Measurements from ENCODE around the gene BCL2A1. TPM values are rescaled to one million over a fixed set of nuclear protein-coding genes. Genes with fewer than 3 reads are reported as not detected.

BCL2A1 gene
- total RNA-seq, 1 experiment from 2014 or later: not detected

- Histone ChIP-seq H3K9me3 (ENCODE audit: control insufficient read depth, low read depth, low read length) (no peaks in the 10 kb centered on the region), H2BK120ac (ENCODE audit: low read depth, low read length, poor library complexity, severe bottlenecking) (no peak overlapping the region), H4K20me1 (ENCODE audit: control insufficient read depth, insufficient read depth, insufficient read length) (no peaks in the 10 kb centered on the region), H4K91ac (ENCODE audit: insufficient read length, low read depth, low read length) (no peak overlapping the region), H2BK15ac (ENCODE audit: low read depth, low read length) (no peak overlapping the region), H2AFZ (ENCODE audit: low read length) (no peak overlapping the region), H3K56ac (ENCODE audit: insufficient read length, low read depth, low read length) (no peak overlapping the region), H4K5ac (ENCODE audit: insufficient read length, low read depth, low read length) (no peak overlapping the region), H3K9ac (ENCODE audit: extremely low read depth, insufficient read length, low read length) (no peak overlapping the region), H2BK5ac (ENCODE audit: insufficient read length, low read length) (no peak overlapping the region), H3K4me1 (ENCODE audit: insufficient read depth, low read length) (no peaks in the 10 kb centered on the region), H3K4ac (ENCODE audit: low read depth, low read length) (no peak overlapping the region), H3K14ac (ENCODE audit: insufficient read depth, low read length) (no peak overlapping the region), H2BK20ac (ENCODE audit: low read depth, low read length, poor library complexity, severe bottlenecking) (no peak overlapping the region), H2BK12ac (ENCODE audit: insufficient read length, low read depth, low read length) (no peak overlapping the region), H3K79me1 (ENCODE audit: insufficient read depth, low read depth, low read length, poor library complexity, severe bottlenecking) (no peaks in the 10 kb centered on the region), H3K27ac (ENCODE audit: insufficient read length, low read depth, low read length) (no peak overlapping the region), H2AK5ac (ENCODE audit: insufficient read length, low read length) (no peak overlapping the region), H3K23me2 (ENCODE audit: insufficient read length, low read depth, low read length, poor library complexity, severe bottlenecking) (no peaks in the 10 kb centered on the region), H3K4me2 (ENCODE audit: insufficient read depth, insufficient read length, low read length) (no peak overlapping the region), H3K27me3 (ENCODE audit: insufficient read depth, low read length) (no peaks in the 10 kb centered on the region), H3K18ac (ENCODE audit: insufficient read length, low read depth, low read length) (peak overlapping the region; percentile 0), H3K79me2 (ENCODE audit: insufficient read depth, low read length) (no peaks in the 10 kb centered on the region), H3K23ac (ENCODE audit: insufficient read length, low read depth, low read length) (no peak overlapping the region), H3T11ph (ENCODE audit: low read length) (no peak overlapping the region), H4K8ac (replicated peaks; ENCODE audit: insufficient read length, low read depth, low read length) (no peak overlapping the region)
- peaks cover 6 to 9% of the 10 kb centered on the region in 2 experiments; a peak in 3 of 4 replicates for H3K4me1 Mint-ChIP-seq
- H3K27me3 Mint-ChIP-seq (ENCODE audit: low read depth): peaks cover 2% of the 10 kb centered on the region; the same call in 1 of the 2 replicates
- TF ChIP-seq, protein P1, sequence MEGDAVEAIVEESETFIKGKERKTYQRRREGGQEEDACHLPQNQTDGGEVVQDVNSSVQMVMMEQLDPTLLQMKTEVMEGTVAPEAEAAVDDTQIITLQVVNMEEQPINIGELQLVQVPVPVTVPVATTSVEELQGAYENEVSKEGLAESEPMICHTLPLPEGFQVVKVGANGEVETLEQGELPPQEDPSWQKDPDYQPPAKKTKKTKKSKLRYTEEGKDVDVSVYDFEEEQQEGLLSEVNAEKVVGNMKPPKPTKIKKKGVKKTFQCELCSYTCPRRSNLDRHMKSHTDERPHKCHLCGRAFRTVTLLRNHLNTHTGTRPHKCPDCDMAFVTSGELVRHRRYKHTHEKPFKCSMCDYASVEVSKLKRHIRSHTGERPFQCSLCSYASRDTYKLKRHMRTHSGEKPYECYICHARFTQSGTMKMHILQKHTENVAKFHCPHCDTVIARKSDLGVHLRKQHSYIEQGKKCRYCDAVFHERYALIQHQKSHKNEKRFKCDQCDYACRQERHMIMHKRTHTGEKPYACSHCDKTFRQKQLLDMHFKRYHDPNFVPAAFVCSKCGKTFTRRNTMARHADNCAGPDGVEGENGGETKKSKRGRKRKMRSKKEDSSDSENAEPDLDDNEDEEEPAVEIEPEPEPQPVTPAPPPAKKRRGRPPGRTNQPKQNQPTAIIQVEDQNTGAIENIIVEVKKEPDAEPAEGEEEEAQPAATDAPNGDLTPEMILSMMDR (conservative IDR thresholded peaks at IDR 0.05): no peak
- no peak for DNase-seq
- peak overlapping the region in 2 of 3 experiments; percentile 52 to 87; a peak in 4 of 7 replicates for H3K27ac Mint-ChIP-seq
- WGBS (ENCODE audit: extremely low coverage, insufficient read length, low lambda C conversion rate): no CpG with 5 or more reads among the region's 6 CpGs
- H3K4me3 Mint-ChIP-seq: no peak overlapping the region
- H3K36me3 Mint-ChIP-seq (ENCODE audit: insufficient read depth in 1 of 3, low read depth in 3 of 3): peaks cover 0 to 4% (median 0%) of the 10 kb centered on the region in 3 experiments; a peak in 2 of 7 replicates
- H3K9me3 Mint-ChIP-seq: no peaks in the 10 kb centered on the region; a peak in 2 of 5 replicates
Observed at GRCh38 chr15:80003934-80004472, 33.0 kb upstream of the BCL2A1 start.
